NCI-H2081 treated with DMSO at 0.1 percent for 48 hours (cell line): Measurements from ENCODE around the gene ITGA11.

Experiments
- DNase-seq: peaks from one replicate; lab custom pipeline; 2025; lab: John Stamatoyannopoulos, UW

Gene ITGA11

DNA sequence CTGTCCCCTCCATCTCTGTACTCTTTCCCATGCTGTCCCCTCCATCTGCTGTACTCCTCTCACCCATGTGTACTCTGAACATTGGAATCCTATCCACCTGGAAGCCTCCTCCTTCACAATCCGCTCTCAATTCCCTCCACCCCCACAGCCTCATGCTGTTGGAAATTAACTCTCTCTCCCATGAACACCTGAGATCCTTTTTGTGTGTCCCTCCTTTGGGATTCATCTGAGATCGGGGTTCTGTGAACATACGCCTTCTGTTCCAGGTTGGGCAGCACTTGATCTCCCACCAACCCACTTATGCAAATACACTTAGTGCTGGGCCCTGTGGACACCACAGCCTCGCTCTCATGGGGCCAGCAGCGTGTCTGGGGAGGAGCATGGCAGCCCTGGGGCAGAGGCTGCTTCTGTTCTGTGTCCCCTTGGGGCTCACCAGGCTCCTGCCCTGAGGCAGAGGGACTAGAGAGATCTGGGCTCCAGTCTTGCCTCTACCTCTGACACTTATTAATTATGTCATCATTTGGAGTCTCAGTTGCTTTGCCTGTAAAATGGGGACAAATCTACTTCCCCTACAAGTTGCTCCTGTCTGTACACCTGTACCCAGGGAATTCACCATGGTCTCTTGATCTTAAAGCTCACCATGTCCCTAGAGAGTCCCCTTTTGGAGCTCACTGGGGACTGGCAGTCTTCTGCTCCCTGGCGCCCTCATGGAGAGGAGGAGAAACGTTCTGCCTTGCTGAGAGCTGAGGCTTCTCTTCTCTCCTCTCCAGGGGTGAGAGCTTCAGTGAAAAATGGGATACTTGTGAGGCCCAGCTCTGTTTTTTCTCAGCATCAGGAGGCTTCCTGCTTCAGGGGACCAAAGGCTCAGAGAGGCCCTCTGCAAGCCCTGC, 42.7 kb downstream of the ITGA11 start:
- no peak for DNase-seq

DNA sequence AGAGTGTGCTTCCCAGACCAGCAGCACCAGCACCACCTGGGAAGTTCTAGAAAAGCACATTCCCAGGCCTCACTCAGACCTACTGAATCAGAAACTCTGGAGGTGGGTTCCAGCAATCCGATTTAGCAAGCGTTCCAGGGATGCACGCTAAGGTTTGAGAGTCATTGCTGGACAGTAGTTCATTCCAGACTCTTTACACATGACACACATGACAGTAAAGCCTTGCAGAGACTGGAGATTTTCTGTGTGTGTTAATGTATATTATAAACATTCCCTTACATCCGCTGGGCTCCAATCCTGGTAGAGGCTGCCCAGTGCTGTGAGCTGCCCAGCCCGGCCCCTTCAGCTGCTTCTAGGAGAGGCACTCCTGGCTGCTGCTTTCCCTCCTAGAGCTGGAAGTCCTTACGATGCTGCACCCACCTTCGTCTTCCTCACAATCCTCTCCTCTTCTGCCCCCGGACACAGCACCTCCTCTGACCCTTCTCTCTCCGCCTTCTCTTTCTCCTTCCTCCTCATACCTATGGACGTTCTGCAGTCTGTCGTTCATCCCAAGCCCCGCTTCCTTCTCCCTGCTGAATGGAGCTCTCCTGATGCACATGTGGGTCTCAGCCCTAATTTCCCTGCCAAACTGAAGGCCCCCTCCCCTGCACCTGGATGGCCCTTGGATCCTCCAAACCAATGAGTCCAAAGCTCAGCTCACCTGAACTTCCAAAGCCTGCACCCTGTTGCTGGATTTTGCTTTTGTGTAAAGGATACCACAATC, 44.4 kb downstream of the ITGA11 start:
- no peak for DNase-seq

DNA sequence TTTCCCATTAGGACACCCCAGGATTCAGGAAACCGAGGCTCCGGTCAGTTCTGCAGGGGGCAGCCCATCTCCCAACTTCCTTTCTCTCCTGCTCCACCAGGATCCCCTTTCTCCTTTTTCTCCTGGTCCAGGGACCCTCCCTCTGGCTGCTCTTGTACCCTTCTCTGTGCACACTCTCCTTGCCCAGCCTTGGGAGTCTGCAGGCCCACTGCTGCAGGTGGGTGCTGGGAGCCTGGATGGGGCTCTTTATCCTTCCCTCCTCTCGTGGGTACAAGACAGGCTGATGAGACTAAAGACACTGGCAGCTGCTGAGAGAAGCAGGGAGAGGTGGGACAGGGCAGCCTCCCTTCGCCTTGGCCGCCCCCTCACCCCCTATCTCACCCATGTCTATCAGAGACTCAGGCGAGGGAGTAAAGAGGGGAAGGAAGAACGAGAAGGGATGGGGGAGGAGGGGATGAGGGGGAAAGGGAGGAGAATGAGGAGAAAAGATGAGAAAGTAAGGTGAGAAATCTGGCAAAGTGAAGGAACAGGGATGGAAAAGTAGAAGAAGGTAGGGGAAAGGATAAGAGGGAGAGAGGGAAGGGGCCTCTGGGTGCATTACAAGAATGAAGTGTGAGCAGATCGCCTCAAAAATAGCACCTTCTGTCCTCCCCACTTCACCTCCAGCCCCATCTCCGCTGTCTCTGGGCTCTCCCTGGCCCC, 45.2 kb downstream of the ITGA11 start:
- DNase-seq, result no peak

DNA sequence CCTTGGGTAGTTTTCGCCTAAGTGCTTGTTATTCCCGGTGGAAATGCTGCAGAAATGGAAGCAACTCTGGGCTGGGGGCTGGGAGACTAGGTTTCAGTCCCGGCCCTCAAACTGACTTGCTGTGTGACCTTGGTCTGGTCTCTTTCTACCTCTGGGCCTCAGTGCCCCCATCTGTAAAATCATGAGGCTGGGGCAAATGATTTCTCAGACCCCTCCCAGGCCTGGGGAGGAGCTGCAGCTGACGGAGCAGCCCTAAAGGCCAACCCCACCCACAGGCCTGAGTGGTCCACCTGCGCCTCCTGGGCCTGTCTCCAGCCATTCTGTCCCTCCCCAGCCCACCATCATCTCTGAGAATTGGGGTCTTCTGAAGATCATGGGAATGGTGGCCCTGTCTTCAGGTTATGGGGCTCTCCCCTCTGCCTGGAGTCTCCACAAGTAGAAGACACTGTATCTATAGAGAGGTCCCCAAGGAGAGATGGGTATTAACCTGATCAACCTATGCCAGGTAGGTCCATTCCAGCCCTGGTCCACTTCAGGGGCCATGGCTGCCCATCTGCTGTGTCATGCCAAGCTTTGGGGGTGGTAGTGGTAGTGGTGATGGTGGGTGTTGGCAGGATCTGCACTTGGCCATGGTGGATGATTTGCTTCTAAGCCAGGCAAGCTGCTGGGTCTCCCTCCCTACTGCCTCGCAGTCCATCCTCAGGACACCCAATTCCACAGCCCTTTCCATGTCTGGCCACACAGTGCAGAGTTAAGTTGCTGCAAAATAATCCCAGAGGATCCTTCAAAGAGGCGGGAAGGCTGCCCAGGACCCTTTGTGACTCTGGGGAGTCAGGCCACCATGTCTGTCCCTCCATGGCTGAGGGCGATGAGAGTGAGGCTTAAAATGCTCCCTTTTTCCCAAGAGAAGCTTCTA, 46.0 kb downstream of the ITGA11 start:
- no peak for DNase-seq

DNA sequence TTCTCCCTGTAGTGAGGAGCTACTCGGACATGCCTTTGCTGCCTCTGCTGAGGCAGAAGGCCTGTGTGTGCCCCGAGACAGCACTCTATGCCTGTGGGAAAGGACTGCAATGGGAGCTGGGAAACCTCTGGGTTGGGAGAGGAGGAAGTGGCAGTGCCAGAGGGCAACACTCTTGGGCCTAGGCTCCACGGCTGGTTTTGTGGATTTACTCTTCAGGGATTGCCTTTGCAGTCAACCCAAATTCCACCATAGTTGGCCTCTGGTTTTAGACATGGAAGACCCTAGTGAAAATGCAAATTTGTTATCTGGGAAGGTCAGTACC, 46.8 kb downstream of the ITGA11 start:
- no peak for DNase-seq

DNA sequence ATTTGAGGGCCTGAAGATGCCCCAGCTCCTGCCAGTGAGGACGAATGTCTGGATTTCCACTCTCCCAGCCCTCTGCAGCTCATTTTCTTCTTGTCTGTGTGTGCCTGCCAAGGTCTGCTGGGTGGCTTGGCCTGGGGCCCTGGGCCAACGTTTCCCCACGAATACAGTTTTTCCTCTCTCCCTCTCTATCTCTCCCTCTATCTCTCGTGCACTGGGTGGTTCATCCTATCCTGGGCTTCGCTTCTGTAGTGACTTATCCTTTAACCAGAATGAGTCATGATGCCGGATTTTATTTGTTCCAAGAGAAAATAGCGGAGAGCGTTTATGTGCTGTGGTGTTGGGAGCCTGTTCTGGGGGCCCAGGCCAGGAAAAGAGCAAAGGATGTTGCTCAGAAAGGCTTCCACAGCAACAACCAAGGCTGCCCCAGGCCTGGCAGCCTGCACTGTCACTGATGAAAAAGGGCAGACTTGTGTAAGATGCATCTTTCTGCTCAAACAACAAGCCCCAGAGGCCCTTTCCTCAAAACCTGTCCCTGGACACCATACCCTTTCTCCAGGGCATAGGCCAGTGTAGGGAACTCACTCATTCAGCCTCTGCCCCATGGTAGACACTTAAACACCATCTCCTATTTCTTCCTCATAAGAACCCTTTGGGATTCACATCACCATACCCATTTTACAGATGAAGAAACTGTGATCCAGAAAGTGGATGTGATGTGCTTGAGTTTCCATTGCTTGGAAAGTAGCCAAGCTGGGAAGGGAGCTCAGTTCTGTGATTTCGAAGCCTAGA, 47.3 kb downstream of the ITGA11 start:
- DNase-seq, result no peak

DNA sequence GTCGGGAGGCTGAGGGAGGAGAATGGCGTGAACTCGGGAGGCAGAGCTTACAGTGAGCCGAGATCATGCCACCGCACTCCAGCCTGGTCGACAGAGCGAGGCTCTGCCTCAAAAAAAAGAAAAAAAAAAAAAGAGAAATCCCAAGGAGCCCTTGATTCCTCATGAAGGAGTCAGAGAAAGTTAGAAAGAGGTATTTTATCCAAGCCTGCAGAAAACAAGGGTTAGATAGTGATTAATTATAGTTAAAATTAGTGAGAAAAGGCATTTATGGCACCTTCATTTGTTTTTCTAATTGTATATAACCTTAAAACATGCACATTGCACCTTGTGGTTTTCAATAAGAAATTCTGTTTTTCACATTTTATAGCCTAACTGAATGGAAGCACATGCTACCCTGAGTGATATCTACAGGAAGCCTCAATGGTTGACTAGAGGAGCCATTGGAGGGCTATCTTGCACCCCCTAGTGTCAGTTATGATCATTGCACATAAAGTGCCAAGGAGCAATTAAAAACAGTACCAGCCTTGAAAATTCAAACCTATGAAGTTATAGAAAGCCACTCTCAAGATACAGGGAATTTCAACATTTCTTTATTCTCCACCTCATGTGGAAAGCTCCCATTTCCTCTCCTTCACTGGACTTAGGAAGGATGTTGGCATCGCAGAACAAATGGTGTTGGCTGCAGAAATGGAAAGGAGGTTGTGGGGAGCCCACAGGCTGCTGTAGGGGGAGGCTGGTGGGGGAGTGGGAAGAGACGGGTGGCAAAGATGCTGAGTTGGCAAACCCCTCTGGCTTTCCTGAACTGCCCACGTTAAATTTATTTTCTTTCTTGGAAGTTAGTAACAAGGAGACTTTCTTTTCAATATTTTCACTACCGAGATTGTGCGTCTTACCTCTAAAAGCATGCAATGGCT, 48.5 kb downstream of the ITGA11 start:
- peak; percentile 14 for DNase-seq

DNA sequence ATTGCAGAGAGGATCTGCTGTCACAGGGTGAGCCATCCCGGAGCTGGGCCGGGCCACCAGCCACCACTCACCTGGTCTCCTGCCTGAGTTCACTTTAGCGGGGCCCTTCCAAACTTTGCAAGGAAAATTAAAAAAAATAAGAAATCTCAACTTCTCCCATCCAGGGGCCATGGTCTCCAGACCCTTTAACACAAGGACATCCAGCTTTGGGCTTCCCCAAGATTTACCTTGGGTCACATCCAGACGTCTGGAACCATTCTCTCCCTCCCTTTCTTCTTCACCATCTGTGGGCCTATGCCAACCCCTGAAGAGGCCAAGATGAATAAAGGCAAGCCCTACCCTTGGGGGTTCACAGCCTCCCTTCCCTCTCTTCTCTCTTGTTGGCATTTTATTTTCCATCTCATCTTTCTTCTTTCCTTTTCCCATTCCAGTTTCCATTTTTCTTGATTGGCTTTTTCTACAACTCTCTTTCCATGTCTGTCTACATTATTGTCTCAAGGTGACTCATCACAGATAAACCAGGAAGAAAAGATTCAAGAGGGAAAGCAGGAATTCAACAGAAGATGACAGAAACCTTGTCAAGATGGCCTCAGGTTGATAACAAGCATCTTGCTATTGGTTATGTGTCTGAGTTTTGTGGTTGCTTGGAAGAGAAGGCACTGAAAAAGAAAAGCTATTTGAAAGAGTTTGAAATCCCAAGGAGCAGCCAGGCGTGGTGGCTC, 49.5 kb downstream of the ITGA11 start:
- DNase-seq, result no peak

DNA sequence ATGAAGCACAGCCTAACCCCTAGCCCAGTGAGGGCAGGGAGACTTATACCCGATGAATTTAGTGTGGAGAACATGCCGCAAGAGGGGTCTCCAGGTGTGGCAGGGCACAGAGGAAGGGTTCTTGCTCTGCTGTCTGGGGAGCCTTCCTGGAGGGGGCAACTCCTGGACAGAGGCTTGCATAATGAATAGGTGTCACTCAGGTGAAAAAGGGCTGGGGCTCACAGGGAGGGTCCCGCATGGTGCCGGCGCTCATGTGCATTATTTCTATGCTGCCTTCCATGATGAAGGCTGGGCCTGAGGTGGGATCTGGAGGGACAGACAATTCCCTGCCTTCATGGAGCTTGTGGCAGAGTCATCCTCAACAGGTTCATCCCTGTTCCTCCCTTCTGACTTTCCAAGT, 51.5 kb downstream of the ITGA11 start:
- DNase-seq, result no peak

DNA sequence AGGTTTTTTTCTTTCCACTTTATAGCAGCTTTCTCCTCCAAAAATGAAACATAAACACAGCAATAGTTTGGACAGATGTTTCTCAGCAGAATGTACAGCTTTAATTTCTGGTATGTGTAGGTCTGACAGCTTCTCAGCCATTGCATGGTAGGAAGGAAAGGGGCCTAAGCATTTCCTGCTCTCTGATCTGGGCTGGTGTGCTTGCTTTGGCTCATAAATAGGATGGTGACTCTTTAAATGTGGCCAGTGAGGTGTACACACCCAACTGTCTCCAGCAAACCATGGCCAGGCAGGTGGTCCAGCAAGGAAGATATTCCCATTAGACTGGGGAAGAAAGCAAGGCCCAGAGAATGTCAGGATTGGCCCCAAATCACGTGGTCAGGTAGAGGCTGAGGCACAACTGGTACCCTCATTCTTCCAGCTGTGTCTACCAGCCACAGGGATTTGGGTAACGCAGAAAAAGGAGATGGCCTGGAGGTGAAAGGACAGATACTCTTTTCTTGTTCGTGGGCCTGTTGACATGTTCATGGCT, 52.1 kb downstream of the ITGA11 start:
- DNase-seq, result no peak

DNA sequence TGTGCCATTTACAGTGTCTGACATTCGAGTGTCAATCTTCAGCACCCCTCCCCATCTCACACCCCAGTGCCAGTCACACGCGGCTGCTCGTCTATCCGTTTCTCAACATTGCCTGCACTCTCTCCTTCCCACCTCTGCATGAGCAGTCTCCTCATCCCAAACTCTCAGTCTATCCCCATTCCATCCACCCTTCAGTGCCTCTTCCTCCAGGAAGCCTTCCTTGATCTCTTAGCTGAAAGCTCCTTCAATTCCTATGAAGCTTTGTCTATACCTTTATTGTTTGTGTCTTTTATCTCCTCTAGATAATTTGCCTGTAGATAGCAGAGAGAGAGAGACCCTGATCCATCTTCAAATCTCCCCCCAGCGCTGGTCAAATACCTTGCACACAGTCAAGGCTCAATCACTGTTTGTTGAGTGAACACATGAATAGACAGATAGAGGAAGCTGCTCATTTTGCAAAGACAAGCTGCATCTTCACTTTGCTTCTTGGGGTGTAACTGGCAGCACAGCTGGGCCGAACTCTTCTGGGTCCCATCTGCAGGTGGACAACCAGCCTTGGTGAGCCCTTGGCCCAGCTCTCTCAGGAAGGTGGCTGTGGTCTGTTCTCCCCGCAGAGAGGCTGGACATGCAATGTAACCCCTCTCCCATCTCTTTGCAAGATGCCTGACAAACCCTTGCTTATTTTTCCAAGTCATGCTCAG, 52.8 kb downstream of the ITGA11 start:
- no peak for DNase-seq

DNA sequence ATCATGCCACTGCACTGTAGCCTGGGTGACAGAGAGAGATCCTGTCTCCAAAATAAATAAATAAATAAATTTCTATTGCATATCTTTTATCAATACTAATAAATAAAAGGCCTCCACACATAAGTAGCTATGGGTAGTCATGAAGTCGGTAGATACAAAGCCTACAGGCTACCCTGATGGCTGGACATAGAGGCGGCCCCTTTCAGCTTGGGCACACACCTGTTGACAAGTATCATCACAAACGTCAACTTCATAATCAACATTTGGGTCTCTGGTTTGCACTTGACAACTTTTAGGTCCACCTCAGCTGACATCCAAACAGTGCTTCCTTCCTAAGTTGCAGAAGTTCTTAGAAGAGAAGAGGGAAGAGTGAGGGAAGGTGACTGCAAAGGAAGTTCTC, 53.4 kb downstream of the ITGA11 start:
- DNase-seq, result no peak

DNA sequence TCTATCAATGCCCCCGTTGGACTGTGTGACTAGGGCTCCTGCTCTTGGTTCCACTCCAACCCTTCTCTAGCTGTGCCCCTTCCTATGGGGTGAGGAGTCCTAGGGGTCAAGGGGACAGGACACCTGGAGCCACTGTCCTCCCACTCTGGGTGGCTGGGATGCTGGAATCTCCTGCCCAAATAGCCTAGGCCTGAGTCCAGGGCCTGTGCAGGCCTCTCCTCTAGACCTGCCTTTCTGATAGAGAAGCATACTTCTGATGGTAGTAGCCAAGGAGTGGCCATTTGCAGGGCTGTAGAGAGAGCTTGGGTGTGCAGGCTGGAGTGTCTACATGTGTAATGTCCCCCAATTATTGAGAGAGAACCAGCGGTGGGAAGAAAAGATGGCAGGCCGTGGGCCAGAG, 54.2 kb downstream of the ITGA11 start:
- no peak for DNase-seq

DNA sequence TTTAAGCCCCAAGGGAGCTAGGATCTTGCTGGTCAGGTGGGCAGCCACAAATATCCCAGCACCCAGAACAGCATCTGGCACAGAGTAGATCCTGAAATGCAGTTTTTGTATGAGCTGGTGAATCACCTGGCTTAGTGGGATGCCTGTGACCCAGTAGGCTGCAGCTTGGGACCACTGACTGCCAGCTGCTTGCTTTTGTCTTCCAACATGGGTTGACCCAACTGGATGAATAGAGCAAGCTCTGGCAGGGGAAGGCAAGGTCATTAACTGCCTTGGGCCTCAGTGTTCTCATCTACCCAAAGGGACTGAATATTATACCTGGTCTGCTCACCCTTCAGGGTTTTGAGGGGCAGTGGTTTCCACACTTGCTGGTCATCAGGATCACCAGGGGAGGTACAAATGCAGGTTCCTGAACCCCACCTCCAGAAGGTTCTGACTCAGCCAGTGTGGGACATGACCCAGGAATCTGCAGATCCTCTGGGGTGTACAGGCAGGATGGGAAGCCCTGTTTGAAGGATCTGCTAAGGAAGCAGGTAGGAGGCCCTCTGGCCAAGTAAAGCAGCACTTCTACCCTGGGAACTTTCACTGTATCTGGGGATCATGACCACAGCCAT, 55.4 kb downstream of the ITGA11 start:
- no peak for DNase-seq

DNA sequence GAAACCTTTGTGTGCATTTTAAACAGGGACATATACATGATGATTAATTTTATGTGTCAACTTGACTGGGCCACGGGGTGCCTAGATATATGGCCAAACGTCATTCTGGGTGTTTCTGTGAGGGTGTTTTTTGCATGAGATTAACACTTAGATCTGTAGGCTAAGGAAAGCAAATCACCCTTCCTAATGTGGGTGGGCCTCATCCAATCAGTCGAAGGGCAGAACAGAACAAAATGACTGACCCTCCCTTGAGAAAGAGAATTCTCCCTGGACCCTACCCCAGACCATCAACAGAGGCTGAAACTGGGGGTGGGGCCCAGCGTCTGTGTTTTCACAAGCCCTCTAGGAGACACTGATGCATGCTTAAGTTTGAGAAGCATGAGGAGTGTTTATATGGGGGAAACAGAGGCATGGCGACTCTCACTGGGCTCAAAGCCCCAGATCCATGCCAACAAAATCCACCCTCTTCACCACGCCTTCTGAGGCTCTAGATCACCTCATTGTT, 56.2 kb downstream of the ITGA11 start:
- no peak for DNase-seq

DNA sequence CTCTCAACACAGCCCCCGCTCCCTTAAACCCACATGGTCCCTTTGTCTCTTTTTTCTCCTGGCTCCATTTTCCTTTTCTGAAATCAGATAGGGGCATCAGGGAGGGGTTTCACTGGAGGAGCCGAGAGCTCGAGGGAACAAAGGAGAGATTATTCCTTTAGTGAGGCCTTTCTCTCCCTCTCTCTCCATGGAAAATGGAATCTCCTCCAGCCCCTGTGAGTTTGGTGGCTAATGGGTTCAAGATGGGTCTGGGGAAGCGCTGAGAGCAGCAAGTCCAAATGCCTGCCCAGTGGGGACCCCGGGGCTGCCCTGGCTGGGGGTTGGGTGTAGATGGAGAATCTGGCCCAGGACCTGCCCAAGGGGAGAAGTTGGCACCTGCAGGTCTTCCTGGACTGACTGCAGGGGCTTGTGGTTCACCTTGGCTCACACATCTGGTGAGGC, 56.8 kb downstream of the ITGA11 start:
- DNase-seq, result no peak

DNA sequence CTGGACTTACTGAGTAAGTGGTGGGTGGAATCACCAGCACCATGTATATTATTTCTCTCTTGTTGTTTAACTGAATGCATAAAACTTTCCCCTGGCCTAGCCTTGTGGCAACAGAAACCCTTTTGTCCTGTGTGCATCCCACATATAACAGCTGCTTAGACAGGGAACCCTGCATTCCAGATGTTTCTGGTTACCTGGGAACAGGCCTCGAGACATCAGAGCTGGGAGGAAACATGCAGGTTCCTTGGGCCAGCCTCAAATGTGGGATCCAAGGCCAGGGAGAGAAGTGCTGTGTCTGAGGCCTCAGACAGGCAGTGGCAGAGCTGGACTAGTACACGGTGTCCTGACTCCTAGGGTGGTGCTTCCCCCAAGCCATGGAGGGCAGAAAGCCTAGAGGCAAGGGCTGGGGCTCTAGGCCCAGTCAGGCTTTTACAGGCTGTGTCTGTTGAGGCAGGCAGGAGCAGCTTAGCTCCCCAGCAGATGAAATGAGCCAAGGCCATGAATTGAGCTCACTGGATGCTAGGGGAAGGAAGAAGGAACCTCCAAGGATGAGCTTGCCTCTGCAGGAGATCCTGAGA, 57.7 kb downstream of the ITGA11 start:
- no peak for DNase-seq
